GM21717 (cell line): ENCODE data around the gene MAPK9.

ENCODE experiments used
- ATAC-seq: cut with Tn5 transposase; IDR thresholded peaks from one replicate; pipeline ENCODE4 v1.9.1; 2021; ENCODE audit warnings: mild to moderate bottlenecking, moderate library complexity; ENCODE audit not compliant: unreplicated experiment

The MAPK9 gene

GRCh38 chr5:180294913-180295555 is 3.2 kb upstream of the MAPK9 start:
- no peak for ATAC-seq

DNA sequence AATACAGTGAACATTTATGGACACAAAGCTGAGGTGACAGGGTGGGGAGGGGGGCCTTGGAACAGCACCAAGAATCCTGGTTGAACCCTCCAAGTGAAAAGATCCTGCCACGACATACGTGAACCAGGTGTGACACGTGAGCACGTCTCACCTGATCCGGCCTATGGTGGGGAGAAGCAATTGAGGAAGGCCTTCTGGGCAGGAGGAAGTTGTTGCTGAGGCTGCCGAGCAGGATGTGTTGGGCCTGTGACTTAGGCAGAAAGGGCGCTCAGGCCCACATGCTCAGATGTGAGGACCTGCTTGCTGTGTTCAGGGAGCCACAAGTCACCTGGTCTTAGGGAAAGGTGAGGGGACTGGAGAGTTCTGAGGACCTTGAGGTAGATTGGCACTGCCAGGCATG is 2.5 kb upstream of the MAPK9 start:
- no peak for ATAC-seq

- peak; percentile 29 for ATAC-seq
These were observed 496 bp downstream of the MAPK9 start for GRCh38 chr5:180291234-180291940.

GRCh38 chr5:180290568-180291233 is 1.2 kb downstream of the MAPK9 start:
- ATAC-seq, result no peak

DNA sequence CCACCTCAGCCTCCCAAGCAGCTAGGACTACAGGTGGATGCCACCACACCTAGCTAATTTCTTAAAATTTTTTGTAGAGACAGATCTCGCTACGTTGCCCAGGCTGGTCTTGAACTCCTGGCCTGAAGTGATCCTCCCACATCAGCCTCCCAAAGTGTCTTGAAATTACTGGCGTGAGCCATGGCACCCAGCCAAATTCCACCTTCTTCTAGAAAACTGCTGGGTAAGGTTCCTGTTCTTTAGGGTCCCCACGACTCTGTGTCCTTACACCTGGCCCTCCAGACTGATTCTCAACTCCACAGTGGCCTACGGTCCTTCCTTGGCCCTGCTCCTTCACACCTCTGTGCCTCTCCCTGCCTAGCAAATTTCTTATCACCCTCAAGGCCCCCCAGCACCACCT is 1.9 kb downstream of the MAPK9 start:
- no peak for ATAC-seq

- no peak for ATAC-seq
These were observed 2.5 kb downstream of the MAPK9 start for GRCh38 chr5:180289433-180289832.

DNA sequence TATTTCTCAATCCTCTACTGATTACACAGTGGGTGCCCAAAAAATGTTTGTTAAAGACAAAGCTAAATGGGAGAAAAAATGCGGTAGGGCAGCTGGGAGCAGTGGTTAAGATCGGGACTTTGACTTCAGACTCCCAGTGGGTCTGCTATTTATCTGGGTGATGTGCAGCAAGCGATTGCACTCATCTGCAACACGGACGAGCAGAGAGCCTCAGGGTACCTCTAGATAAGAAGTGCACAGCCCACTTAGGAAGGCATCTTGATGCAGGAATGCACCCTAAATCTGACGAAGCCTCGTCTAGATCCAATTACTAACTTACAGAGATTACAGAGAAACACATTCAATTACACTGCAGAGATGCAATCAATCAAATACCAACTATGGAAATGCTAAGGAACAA is 4.0 kb downstream of the MAPK9 start:
- no peak for ATAC-seq

- ATAC-seq, result no peak
These were observed 4.5 kb downstream of the MAPK9 start for GRCh38 chr5:180287404-180287803.

DNA sequence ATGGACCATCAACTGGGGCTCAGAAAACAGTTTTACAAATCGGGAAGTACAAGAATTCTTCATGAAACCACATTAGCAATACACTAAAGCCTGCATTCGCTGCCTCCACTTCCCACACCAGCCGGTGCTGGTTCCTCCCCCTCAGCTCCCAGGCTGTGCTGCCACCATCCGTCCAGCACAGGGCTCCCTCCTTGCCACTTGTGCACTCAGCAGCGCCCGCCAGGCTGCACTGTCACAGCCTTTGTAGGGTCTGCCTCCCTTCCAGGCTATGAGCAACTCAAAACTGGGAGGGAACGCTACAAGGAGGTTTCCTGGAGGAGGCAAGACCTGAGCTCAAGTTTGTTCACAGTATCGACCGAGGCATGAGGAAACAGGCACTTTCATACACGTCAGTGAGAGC is 7.7 kb downstream of the MAPK9 start:
- ATAC-seq, result no peak

GRCh38 chr5:180283026-180283615 is 8.8 kb downstream of the MAPK9 start:
- no peak for ATAC-seq

GRCh38 chr5:180282281-180282680 is 9.6 kb downstream of the MAPK9 start:
- ATAC-seq, result no peak

GRCh38 chr5:180281706-180282105 is 10.2 kb downstream of the MAPK9 start:
- no peak for ATAC-seq

DNA sequence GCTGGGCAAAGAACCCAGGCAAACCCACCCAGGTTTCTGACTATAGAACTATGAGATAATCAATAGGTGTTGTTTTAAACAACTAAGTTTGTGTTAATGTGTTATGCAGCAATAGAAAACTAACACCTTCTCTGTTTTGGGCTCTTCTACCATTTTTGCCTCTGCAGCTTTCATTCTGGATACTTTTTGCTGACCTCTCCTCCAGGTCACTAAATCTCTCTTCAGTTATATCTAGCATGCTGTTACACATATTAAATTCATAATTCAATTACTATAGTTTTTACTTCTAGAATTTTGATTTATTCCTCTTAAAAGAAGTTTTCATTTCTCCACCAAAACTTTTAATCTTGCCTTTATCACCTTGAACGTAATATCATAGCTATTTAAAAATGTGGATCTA is 17.2 kb downstream of the MAPK9 start:
- no peak for ATAC-seq

DNA sequence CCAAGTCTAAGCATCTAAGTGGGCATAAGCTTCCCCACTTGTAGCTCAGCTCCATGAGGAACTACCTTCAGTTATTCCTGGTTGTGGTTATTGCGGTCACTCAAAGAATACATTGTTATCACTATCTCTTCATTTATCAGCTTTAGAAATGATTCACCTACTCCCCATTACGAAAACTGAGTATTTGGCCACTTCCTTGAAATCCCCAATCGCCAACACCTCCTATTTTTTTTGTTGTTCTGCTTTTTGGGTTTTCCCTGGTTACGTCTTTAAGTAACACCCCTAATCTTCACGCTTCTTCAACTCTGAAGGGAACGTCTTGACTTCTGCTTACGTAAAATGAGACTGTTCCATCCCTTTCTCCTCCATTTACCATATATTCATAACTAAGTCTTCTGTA is 20.7 kb downstream of the MAPK9 start:
- no peak for ATAC-seq

DNA sequence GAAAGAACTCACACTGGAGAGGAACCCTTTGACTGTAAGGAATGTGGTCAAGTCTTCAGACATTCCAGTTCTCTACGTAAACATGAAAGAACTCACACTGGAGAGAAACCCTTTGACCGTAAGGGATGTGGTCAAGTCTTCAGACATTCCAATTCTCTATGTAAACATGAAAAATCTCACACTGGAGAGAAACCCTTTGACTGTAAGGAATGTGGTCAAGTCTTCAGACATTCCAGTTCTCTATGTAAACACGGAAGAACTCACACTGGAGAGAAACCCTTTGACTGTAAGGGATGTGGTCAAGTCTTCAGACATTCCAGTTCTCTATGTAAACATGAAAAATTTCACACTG is 32.6 kb downstream of the MAPK9 start:
- ATAC-seq, result no peak

DNA sequence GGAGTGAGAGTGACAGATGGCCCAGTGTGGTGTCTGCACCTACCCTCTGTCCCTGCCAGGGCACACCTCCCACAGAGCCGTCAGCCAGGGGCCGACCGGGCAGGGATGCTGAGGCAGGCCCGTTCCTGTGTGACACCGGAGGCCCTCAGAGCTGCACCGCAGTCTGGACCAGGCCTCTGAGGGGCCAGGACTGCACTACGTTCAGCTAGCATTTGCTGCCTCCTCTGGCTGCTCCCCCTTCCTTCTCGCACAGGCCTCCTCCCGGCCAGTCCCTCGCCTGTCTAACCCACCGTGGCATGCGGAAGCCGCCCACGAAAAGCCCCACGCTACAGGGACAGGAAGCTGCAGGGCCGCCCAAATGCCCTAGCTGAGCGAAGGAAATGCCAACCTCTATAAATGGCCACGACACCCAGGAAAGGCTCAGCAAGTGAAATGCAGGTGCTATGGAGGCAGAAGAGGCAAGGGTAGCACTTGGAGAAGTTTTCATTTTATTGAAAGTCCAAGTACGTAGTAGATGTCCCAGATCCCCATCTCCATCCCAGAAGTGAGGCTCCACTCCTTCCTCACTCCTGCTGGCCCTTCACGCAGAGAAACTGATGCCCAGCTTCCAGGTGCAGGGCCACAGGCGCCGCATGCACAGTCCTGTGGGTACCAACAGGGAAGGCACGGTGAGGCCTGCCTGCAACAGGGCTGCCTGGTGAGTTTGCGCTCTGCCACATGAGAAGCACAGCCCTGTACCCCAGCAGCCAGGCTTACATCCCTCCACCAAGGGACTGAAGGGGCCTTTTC is 38.7 kb downstream of the MAPK9 start:
- no peak for ATAC-seq

- no peak for ATAC-seq
These were observed 40.0 kb downstream of the MAPK9 start for GRCh38 chr5:180251887-180252286.

GRCh38 chr5:180251141-180251540 is 40.7 kb downstream of the MAPK9 start:
- ATAC-seq, result no peak

GRCh38 chr5:180250329-180250728 is 41.6 kb downstream of the MAPK9 start:
- ATAC-seq, result no peak

DNA sequence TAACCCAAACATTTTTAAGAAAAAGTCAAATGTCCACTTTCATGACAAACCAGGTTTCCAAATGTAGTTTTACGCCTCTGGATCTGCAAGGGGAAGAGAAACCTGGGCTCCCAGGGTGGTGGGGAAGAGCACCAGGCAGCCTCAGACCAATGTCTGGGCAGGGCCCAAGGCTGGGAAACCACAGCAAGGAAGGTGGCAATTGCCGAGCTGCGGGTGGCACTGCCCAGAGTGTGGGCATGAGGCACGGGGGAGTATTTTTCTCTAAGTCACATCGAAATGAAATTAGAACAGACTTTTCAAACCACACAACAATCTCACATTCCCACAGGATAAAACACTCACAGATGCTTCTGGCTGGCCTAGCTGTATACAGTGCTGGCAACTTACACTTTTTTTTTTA is 50.3 kb downstream of the MAPK9 start:
- ATAC-seq, result no peak

DNA sequence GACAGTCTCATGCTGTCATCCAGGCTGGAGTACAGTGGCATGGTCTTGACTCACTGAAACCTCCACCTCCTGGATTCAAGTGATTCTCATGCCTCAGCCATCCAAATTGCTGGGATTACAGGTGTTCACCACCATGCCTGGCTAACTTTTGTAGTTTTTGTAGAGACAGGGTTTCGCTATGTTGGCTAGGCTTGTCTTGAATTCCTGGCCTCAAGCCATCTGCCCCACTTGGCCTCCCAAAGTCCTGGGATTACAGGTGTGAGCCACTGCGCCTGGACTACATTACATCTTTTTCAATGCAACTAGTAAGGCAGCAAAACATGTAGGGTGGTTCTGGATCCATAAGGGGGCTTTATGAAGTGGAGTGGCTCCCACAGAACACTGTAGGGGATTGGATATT is 53.3 kb downstream of the MAPK9 start:
- no peak for ATAC-seq
